ENCODE results near the gene RNFT1. TPM values are rescaled to one million over a fixed set of nuclear protein-coding genes. Genes with fewer than 3 reads are reported as not detected.
"Not testable (repeated sequence)": the region's sequence is repeated elsewhere in the genome, so short reads cannot be mapped to it uniquely, and the experiment has no call there.

The RNFT1 gene
- total RNA-seq, 4 donors from 2014 or later: 10.5 to 20.8 (median 17.4) TPM

DNA sequence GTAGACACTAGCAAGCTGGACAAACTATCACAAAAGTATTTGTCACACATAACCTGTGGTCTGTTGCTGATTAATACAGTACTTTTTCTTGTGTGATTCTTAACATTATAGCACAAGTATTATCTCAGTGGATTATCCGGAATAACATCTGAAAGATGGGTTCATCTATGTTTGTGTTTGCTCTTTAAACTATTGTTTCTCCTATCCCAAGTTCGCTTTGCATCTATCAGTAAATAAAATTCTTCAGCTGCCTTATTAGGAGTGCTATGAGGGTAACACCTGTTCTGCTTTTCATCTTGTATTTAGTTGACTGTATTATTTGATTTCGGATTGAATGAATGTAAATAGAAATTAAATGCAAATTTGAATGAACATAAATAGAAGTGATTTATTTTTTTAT is 14.5 kb downstream of the RNFT1 start:
- Histone ChIP-seq H3K9me3 (no peaks in the 10 kb centered on the region), H3K4me1 (no peaks in the 10 kb centered on the region), H3K27me3 (no peaks in the 10 kb centered on the region), H3K27ac (no peak overlapping the region), H3K36me3 (peaks cover 58% of the 10 kb centered on the region), H3K4me3 (no peak overlapping the region)
- no peak for TF ChIP-seq POLR2AphosphoS5 (IDR thresholded peaks at IDR 0.05)
- no peak for TF ChIP-seq POLR2A (IDR thresholded peaks at IDR 0.05)
- TF ChIP-seq EP300 (IDR thresholded peaks at IDR 0.05): no peak
- TF ChIP-seq, protein P1, sequence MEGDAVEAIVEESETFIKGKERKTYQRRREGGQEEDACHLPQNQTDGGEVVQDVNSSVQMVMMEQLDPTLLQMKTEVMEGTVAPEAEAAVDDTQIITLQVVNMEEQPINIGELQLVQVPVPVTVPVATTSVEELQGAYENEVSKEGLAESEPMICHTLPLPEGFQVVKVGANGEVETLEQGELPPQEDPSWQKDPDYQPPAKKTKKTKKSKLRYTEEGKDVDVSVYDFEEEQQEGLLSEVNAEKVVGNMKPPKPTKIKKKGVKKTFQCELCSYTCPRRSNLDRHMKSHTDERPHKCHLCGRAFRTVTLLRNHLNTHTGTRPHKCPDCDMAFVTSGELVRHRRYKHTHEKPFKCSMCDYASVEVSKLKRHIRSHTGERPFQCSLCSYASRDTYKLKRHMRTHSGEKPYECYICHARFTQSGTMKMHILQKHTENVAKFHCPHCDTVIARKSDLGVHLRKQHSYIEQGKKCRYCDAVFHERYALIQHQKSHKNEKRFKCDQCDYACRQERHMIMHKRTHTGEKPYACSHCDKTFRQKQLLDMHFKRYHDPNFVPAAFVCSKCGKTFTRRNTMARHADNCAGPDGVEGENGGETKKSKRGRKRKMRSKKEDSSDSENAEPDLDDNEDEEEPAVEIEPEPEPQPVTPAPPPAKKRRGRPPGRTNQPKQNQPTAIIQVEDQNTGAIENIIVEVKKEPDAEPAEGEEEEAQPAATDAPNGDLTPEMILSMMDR (IDR thresholded peaks at IDR 0.05): no peak
- 89% methylated on average over 3 of the region's 3 CpGs for WGBS
- DNase-seq (ENCODE audit: low spot score in 2 of 2): no peak

DNA sequence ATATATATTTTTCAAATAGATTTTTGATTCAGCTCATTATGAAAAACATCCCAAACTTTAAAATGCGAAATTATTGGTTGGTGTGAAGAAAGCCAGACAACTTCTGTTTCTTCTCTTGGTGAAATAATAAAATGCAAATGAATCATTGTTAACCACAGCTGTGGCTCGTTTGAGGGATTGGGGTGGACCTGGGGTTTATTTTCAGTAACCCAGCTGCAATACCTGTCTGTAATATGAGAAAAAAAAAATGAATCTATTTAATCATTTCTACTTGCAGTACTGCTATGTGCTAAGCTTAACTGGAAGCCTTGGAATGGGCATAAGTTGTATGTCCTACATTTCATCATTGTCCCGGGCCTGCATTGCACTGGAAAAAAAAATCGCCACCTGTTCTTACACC is 17.2 kb downstream of the RNFT1 start:
- H3K36me3 ChIP-seq: peaks cover 66% of the 10 kb centered on the region
- not testable (repeated sequence) for H3K27ac ChIP-seq; H3K9me3 ChIP-seq; DNase-seq (ENCODE audit: low spot score in 2 of 2); H3K4me3 ChIP-seq; H3K4me1 ChIP-seq; H3K27me3 ChIP-seq
- 72% methylated on average over 4 of the region's 4 CpGs for WGBS

DNA sequence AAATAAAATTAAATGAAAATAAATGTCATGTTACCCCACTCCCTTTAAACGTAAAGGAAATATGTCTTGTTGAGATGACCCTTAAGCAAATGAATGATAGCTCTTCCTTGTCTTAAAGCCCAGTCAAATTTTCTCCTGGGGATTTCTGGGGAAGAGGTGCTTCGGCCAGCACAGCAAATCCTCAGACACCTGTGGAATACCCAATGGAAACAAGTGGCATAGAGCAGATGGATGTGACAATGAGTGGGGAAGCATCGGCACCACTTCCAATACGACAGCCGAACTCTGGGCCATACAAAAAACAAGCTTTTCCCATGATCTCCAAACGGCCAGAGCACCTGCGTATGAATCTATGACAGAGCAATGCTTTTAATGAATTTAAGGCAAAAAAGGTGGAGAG is 18.1 kb downstream of the RNFT1 start:
- 90% methylated on average over 7 of the region's 7 CpGs for WGBS
- not testable (repeated sequence) for H3K4me1 ChIP-seq; H3K9me3 ChIP-seq; H3K27me3 ChIP-seq; H3K4me3 ChIP-seq; DNase-seq (ENCODE audit: low spot score in 2 of 2); H3K27ac ChIP-seq
- H3K36me3 ChIP-seq: peaks cover 75% of the 10 kb centered on the region

DNA sequence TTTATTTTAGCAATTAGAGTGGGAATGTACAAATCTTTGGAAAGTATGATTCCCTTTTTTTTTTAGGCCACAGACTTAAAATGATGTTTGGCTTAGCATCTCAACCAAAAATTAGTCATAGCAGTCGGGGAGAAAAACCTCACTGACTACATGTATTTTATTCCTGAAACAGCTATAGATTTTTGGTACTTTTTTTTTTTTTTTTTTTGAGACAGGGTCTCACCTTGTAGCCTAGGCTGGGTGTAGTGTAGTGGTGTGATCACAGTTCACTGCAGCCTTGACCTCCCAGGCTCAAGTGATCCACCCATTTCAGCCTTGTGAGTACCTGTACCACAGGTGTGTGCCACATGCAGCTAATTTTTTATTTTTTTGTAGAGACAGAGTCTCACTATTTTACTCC is 23.4 kb downstream of the RNFT1 start:
- WGBS: 82% methylated on average over 1 of the region's 1 CpG
- peaks cover 78% of the 10 kb centered on the region for H3K36me3 ChIP-seq

DNA sequence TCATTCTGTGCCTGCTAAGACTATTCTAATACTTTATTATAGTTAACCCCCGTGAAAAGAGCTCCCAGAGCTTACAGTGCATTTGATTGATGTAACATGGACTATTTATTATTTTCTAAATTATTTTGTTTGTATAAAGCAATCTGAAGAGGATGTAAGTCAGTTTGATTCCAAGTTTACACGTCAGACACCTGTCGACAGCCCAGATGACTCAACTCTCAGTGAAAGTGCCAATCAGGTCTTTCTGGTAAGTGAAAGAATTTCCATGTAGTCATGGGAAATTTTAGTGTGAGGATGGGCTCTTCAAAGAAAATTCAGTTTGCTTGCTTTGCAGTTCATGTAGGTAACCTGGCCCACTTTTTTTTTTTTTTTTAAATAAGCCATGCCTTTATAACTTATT is 23.8 kb downstream of the RNFT1 start:
- H3K9me3 ChIP-seq; H3K4me1 ChIP-seq; DNase-seq (ENCODE audit: low spot score in 2 of 2); H3K27me3 ChIP-seq; H3K27ac ChIP-seq; H3K4me3 ChIP-seq: not testable (repeated sequence)
- peaks cover 78% of the 10 kb centered on the region for H3K36me3 ChIP-seq
- WGBS: 59% methylated on average over 3 of the region's 3 CpGs

More for the DNA sequence above, 23.4 kb downstream of the RNFT1 start:
- H3K27me3 ChIP-seq: no peaks in the 10 kb centered on the region
- no peaks in the 10 kb centered on the region for H3K4me1 ChIP-seq
- no peak overlapping the region for H3K4me3 ChIP-seq
- no peak for TF ChIP-seq POLR2A (IDR thresholded peaks at IDR 0.05)
- TF ChIP-seq, protein P1 (IDR thresholded peaks at IDR 0.05): no peak
- no peak for TF ChIP-seq POLR2AphosphoS5 (IDR thresholded peaks at IDR 0.05)
- no peak for TF ChIP-seq EP300 (IDR thresholded peaks at IDR 0.05)
- H3K27ac ChIP-seq: no peak overlapping the region
- H3K9me3 ChIP-seq: no peaks in the 10 kb centered on the region
- no peak for DNase-seq (ENCODE audit: low spot score in 2 of 2)

DNA sequence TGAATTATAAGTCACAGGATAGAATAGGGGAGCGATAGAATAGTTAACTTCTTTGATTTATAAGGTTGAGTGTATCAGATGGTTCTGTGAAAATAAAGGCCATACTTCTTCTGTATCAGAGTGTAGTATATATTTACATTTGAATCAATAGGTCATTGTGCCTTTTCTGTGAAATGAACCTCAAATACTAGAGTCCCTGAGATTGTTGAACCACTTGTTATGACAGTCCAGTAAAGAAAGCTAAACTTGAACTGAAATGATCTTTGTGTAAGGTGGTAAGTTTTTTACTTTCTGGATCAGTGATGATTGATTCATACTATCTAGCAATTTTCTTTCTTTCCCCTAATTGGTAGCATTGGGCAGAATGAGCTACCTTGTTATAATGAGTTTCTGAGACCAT is 31.2 kb downstream of the RNFT1 start:
- not testable (repeated sequence) for H3K4me1 ChIP-seq; H3K4me3 ChIP-seq; H3K27me3 ChIP-seq; H3K9me3 ChIP-seq; DNase-seq (ENCODE audit: low spot score in 2 of 2); H3K27ac ChIP-seq
- peaks cover 96% of the 10 kb centered on the region for H3K36me3 ChIP-seq
- WGBS: 96% methylated on average over 1 of the region's 1 CpG

DNA sequence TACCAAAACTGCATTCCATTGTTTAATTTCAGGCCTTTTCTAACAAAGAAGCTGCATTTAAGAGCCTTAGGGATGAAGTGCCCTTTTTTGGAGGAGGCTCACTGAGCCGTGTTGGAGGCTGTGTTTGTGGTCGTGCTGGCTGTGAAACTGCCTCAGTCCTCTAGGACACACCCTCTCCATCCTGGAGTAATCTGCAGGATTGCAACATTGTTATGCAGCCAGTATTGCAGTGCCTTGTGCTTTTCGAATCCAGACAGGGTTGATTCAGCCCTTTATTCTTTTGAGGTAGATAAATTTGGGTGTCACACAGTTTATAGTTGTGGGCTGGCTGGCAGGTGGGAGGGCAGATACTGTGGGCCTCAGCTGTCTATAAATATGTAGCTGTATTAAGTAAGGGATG is 33.8 kb downstream of the RNFT1 start:
- H3K27ac ChIP-seq; H3K4me1 ChIP-seq; DNase-seq (ENCODE audit: low spot score in 2 of 2); H3K4me3 ChIP-seq; H3K27me3 ChIP-seq; H3K9me3 ChIP-seq: not testable (repeated sequence)
- WGBS: 36% methylated on average over 3 of the region's 3 CpGs
- peaks cover 95% of the 10 kb centered on the region for H3K36me3 ChIP-seq

DNA sequence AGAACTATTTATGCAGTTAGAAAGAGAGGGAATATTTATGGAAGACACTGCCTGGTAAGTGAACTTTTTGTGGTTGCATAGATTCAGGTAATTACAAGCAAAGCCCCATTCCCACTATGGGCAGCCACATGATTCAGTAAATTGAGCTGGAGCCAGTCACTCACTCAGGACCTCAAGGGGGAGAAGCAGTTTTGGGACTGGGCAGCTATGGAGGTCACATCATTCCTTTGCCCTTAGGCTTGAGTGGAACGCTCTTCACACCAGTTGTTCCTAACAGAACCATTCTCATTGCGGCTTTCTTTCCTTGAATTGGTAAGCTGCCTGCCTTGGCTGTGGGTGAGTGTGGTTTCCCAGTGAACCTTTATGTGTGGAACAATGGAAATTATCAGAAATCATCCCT is 34.4 kb downstream of the RNFT1 start:
- not testable (repeated sequence) for DNase-seq (ENCODE audit: low spot score in 2 of 2); H3K4me1 ChIP-seq; H3K27ac ChIP-seq; H3K27me3 ChIP-seq; H3K9me3 ChIP-seq; H3K4me3 ChIP-seq
- peaks cover 94% of the 10 kb centered on the region for H3K36me3 ChIP-seq
- 84% methylated on average over 2 of the region's 2 CpGs for WGBS

DNA sequence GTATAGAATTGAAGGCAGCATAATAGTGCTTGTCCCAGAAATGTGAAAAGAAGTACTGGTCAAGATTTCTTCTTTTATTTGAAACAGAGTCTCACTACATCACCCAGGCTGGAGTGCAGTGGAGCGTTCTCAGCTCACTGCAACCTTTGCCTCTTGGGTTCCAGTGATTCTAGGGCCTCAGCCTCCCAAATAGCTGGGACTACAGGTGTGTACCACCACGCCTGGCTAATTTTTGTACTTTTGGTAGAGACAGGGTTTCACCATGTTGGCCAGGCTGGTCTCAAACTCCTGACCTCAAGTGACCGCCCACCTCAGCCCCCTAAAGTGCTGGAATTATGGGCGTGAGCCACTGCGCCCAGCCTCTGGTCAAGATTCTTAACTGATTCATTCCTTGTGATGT is 43.9 kb downstream of the RNFT1 start:
- H3K36me3 ChIP-seq: peaks cover 85% of the 10 kb centered on the region
- WGBS: 93% methylated on average over 5 of the region's 5 CpGs
- H3K9me3 ChIP-seq: not testable (repeated sequence)

More for the DNA sequence above, 43.9 kb downstream of the RNFT1 start:
- DNase-seq (ENCODE audit: low spot score in 2 of 2); H3K4me3 ChIP-seq; H3K4me1 ChIP-seq; H3K27me3 ChIP-seq; H3K27ac ChIP-seq: not testable (repeated sequence)
